AG04450 (cell line): Measurements from ENCODE around the gene E2F3. TPM values are rescaled to one million over a fixed set of nuclear protein-coding genes. Genes with fewer than 3 reads are reported as not detected.
A peak's percentile ranks its signal among the peaks of the same experiment; 100 is the strongest.

ENCODE experiments used
- CTCF ChIA-PET: fragments of 300-600, 350-600 bp; formaldehyde crosslinking; extraction: SDS; loops from one replicate; lab custom pipeline; 2022; ENCODE audit warnings: antibody characterized with exemption, inconsistent platforms; lab: Charles Lee
- POLR2A ChIA-PET: fragments of 350-600 bp; formaldehyde crosslinking; extraction: SDS; loops from one replicate; lab custom pipeline; 2021; ENCODE audit warnings: antibody characterized with exemption, inconsistent platforms; lab: Yijun Ruan, JAX
- DNase-seq: peaks from one replicate; pipeline ENCODE4 v3.0.0-alpha.2; 2011; ENCODE audit warnings: low read depth, low spot score
- H3K27ac ChIP-seq: one replicate; pipeline ENCODE4 v1.5.1; 2012; ENCODE audit warnings: low read depth, low read length, control low read depth
- H3K27me3 ChIP-seq: one replicate; pipeline ENCODE4 v1.6.0; 2012; ENCODE audit warnings: low read length; ENCODE audit not compliant: control insufficient read depth, insufficient read depth
- H3K4me3 ChIP-seq: 2 replicates; pipeline ENCODE4 v1.5.1; 2011; ENCODE audit warnings: mild to moderate bottlenecking, low read depth, low read length, control low read depth
- H3K9me3 ChIP-seq: 2 replicates; pipeline ENCODE4 v1.5.1; 2012; ENCODE audit warnings: low read length; ENCODE audit not compliant: control insufficient read depth, insufficient read depth
- CTCF ChIP-seq: IDR thresholded peaks from 2 replicates; pipeline ENCODE4 v1.5.1; 2011; ENCODE audit warnings: low read depth, low read length, control low read depth, inconsistent platforms
- polyA plus RNA-seq: library from polyadenylated mRNA; depleted of rRNA; stranded (reverse); fragments of >200 nt; gene quantifications from 2 replicates; pipeline ENCODE4 v1.2.3, GENCODE V29; 2011

Gene E2F3
- polyA plus RNA-seq, 1 experiment = 10.7 TPM

- CTCF ChIA-PET = no interaction called here
- POLR2A ChIA-PET = no interaction called here
- TF ChIP-seq CTCF = no peak
Observed at GRCh38 chr6:20481281-20481680, 79.6 kb downstream of the E2F3 start.

GRCh38 chr6:20483887-20484497 lies 82.3 kb downstream of the E2F3 start:
- ChIA-PET CTCF (interaction anchor here (0.6 to 1.3 kb wide), 3 partner anchors 84 to 357 kb away, joined by 3 read pairs; no protein-coding TSS in a partner anchor), POLR2A (no interaction called here)
- no peaks in the 10 kb centered on the region for H3K27me3 ChIP-seq
- DNase-seq = no peak
- H3K27ac ChIP-seq = no peak overlapping the region
- no peak for TF ChIP-seq CTCF
- H3K9me3 ChIP-seq = no peaks in the 10 kb centered on the region
- H3K4me3 ChIP-seq = no peak overlapping the region

More at GRCh38 chr6:20481281-20481680, 79.6 kb downstream of the E2F3 start:
- H3K27me3 ChIP-seq = no peaks in the 10 kb centered on the region
- no peak for DNase-seq
- no peaks in the 10 kb centered on the region for H3K9me3 ChIP-seq
- H3K4me3 ChIP-seq = no peak overlapping the region
- no peak overlapping the region for H3K27ac ChIP-seq

GRCh38 chr6:20486641-20487040 lies 85.0 kb downstream of the E2F3 start:
- H3K27ac ChIP-seq = no peak overlapping the region
- no peak for DNase-seq
- CTCF ChIA-PET = interaction anchor here (1.0 kb wide), 1 partner anchor 86 kb away, joined by 3 read pairs; no protein-coding TSS in a partner anchor
- H3K4me3 ChIP-seq = no peak overlapping the region
- no peaks in the 10 kb centered on the region for H3K27me3 ChIP-seq
- H3K9me3 ChIP-seq = no peaks in the 10 kb centered on the region
- POLR2A ChIA-PET = no interaction called here
- TF ChIP-seq CTCF = no peak

- CTCF ChIA-PET = interaction anchor here (0.7 kb wide), 1 partner anchor 15 kb away, joined by 5 read pairs; no protein-coding TSS in a partner anchor
- Histone ChIP-seq H3K9me3 (no peaks in the 10 kb centered on the region), H3K27ac (no peak overlapping the region), H3K4me3 (no peak overlapping the region), H3K27me3 (no peaks in the 10 kb centered on the region)
- POLR2A ChIA-PET = no interaction called here
- TF ChIP-seq CTCF = no peak
- DNase-seq = peak; percentile 45
Observed at GRCh38 chr6:20487669-20488375, 86.1 kb downstream of the E2F3 start.

GRCh38 chr6:20490591-20490990 lies 88.9 kb downstream of the E2F3 start:
- H3K4me3 ChIP-seq = no peak overlapping the region
- no peak overlapping the region for H3K27ac ChIP-seq
- ChIA-PET POLR2A (no interaction called here), CTCF (interaction anchor here (0.6 to 1.0 kb wide), 2 partner anchors 57 to 122 kb away, joined by 3 read pairs; no protein-coding TSS in a partner anchor)
- TF ChIP-seq CTCF = no peak
- DNase-seq = no peak
- no peaks in the 10 kb centered on the region for H3K9me3 ChIP-seq
- no peaks in the 10 kb centered on the region for H3K27me3 ChIP-seq
